HEK293 (cell line): ENCODE data around the gene EGR4.

Source experiments
- HOXC10 ChIP-seq: sonication (generic); formaldehyde crosslinking; IDR thresholded peaks from 2 replicates; pipeline ENCODE4 v1.8.1; 2023; ENCODE audit warnings: mild to moderate bottlenecking, missing genetic modification reagents
- OSR2 ChIP-seq: fragments of 450-650 bp; formaldehyde crosslinking; IDR thresholded peaks from 2 replicates; pipeline ENCODE4 v1.5.1; 2016; ENCODE audit warnings: missing biosample characterization, missing genetic modification characterization
- RBAK ChIP-seq: fragments of 450-650 bp; formaldehyde crosslinking; IDR thresholded peaks from 2 replicates; pipeline ENCODE4 v1.5.1; 2016; ENCODE audit warnings: missing biosample characterization, missing genetic modification characterization
- ZBTB21 ChIP-seq: fragments of 450-650 bp; formaldehyde crosslinking; IDR thresholded peaks from 2 replicates; pipeline ENCODE4 v1.5.1; 2017; ENCODE audit warnings: missing biosample characterization, missing genetic modification characterization
- ZBTB26 ChIP-seq: fragments of 450-650 bp; formaldehyde crosslinking; optimal IDR thresholded peaks from 2 replicates; pipeline ENCODE3; 2016; ENCODE audit warnings: missing biosample characterization, mild to moderate bottlenecking, missing genetic modification characterization
- ZBTB49 ChIP-seq: fragments of 450-650 bp; formaldehyde crosslinking; IDR thresholded peaks from 2 replicates; pipeline ENCODE4 v1.5.1; 2016; ENCODE audit warnings: missing biosample characterization, missing genetic modification characterization, low read depth
- ZNF114 ChIP-seq: fragments of 450-650 bp; formaldehyde crosslinking; IDR thresholded peaks from 2 replicates; pipeline ENCODE4 v1.5.0; 2017; ENCODE audit warnings: missing biosample characterization, missing genetic modification characterization
- ZNF138 ChIP-seq: fragments of 450-650 bp; formaldehyde crosslinking; IDR thresholded peaks from 2 replicates; pipeline ENCODE4 v1.5.1; 2016; ENCODE audit warnings: missing biosample characterization, missing genetic modification characterization, borderline replicate concordance
- ZNF157 ChIP-seq: fragments of 450-650 bp; formaldehyde crosslinking; IDR thresholded peaks from 2 replicates; pipeline ENCODE4 v1.5.1; 2016; ENCODE audit warnings: missing biosample characterization, missing genetic modification characterization
- ZNF23 ChIP-seq: fragments of 450-650 bp; formaldehyde crosslinking; IDR thresholded peaks from 2 replicates; pipeline ENCODE4 v1.5.1; 2016; ENCODE audit warnings: missing biosample characterization, missing genetic modification characterization, borderline replicate concordance
- ZNF366 ChIP-seq: fragments of 450-650 bp; formaldehyde crosslinking; conservative IDR thresholded peaks from 2 replicates; pipeline ENCODE4 v1.5.1; 2016; ENCODE audit warnings: missing biosample characterization, missing genetic modification characterization
- ZNF394 ChIP-seq: fragments of 450-650 bp; formaldehyde crosslinking; IDR thresholded peaks from 2 replicates; pipeline ENCODE4 v1.5.1; 2016; ENCODE audit warnings: missing biosample characterization, missing genetic modification characterization, mild to moderate bottlenecking, moderate library complexity, borderline replicate concordance
- ZNF48 ChIP-seq: fragments of 450-650 bp; formaldehyde crosslinking; IDR thresholded peaks from 2 replicates; pipeline ENCODE4 v1.5.1; 2016; ENCODE audit warnings: missing biosample characterization, missing genetic modification characterization
- ZNF529 ChIP-seq: fragments of 450-650 bp; formaldehyde crosslinking; IDR thresholded peaks from 2 replicates; pipeline ENCODE4 v1.5.1; 2017; ENCODE audit warnings: missing genetic modification characterization, missing biosample characterization; ENCODE audit not compliant: insufficient replicate concordance
- ZNF530 ChIP-seq: fragments of 450-650 bp; formaldehyde crosslinking; IDR thresholded peaks from 2 replicates; pipeline ENCODE4 v1.5.1; 2016; ENCODE audit warnings: low read depth, missing biosample characterization, missing genetic modification characterization
- ZNF571 ChIP-seq: fragments of 450-650 bp; formaldehyde crosslinking; IDR thresholded peaks from 2 replicates; pipeline ENCODE4 v1.5.0; 2017; ENCODE audit warnings: missing biosample characterization, missing genetic modification characterization
- ZNF704 ChIP-seq: fragments of 450-650 bp; formaldehyde crosslinking; IDR thresholded peaks from 2 replicates; pipeline ENCODE4 v1.5.1; 2016; ENCODE audit warnings: missing biosample characterization, missing genetic modification characterization
- ZNF830 ChIP-seq: fragments of 450-650 bp; IDR thresholded peaks from 2 replicates; pipeline ENCODE4 v1.5.0; 2018; ENCODE audit warnings: missing biosample characterization, missing genetic modification characterization, low read depth, mild to moderate bottlenecking, moderate library complexity
- ZNF843 ChIP-seq: fragments of 450-650 bp; formaldehyde crosslinking; IDR thresholded peaks from 2 replicates; pipeline ENCODE4 v1.5.1; 2016; ENCODE audit warnings: missing biosample characterization, missing genetic modification characterization
- ZSCAN16 ChIP-seq: fragments of 450-650 bp; formaldehyde crosslinking; IDR thresholded peaks from 2 replicates; pipeline ENCODE4 v1.5.1; 2016; ENCODE audit warnings: missing biosample characterization, missing genetic modification characterization
- ZSCAN23 ChIP-seq: fragments of 450-650 bp; formaldehyde crosslinking; IDR thresholded peaks from 2 replicates; pipeline ENCODE4 v1.5.1; 2016; ENCODE audit warnings: missing biosample characterization, missing genetic modification characterization
- ZSCAN30 ChIP-seq: fragments of 450-650 bp; IDR thresholded peaks from 2 replicates; pipeline ENCODE4 v1.5.1; 2018; ENCODE audit warnings: missing biosample characterization, mild to moderate bottlenecking, missing genetic modification characterization, moderate library complexity
- TF ChIP-seq, protein P1 (sequence below): fragments of 450-650 bp; formaldehyde crosslinking; IDR thresholded peaks from 2 replicates; pipeline ENCODE4 v1.5.1; 2016; ENCODE audit warnings: missing biosample characterization, missing genetic modification characterization
- TF ChIP-seq, protein P2 (sequence below): fragments of 450-650 bp; formaldehyde crosslinking; IDR thresholded peaks from 2 replicates; pipeline ENCODE4 v1.5.1; 2017; ENCODE audit warnings: missing biosample characterization, missing genetic modification characterization
- TF ChIP-seq, protein P3 (sequence below): fragments of 450-650 bp; formaldehyde crosslinking; IDR thresholded peaks from 2 replicates; pipeline ENCODE4 v1.5.0; 2017; ENCODE audit warnings: missing biosample characterization, missing genetic modification characterization, borderline replicate concordance

Gene EGR4

GRCh38 chr2:73284296-73285158 is 8.8 kb downstream of the EGR4 start, which contains the start of gene FBXO41 (continued):
- TF ChIP-seq ZNF157 (tag by site-specific recombination) = no peak
- TF ChIP-seq, protein P1, sequence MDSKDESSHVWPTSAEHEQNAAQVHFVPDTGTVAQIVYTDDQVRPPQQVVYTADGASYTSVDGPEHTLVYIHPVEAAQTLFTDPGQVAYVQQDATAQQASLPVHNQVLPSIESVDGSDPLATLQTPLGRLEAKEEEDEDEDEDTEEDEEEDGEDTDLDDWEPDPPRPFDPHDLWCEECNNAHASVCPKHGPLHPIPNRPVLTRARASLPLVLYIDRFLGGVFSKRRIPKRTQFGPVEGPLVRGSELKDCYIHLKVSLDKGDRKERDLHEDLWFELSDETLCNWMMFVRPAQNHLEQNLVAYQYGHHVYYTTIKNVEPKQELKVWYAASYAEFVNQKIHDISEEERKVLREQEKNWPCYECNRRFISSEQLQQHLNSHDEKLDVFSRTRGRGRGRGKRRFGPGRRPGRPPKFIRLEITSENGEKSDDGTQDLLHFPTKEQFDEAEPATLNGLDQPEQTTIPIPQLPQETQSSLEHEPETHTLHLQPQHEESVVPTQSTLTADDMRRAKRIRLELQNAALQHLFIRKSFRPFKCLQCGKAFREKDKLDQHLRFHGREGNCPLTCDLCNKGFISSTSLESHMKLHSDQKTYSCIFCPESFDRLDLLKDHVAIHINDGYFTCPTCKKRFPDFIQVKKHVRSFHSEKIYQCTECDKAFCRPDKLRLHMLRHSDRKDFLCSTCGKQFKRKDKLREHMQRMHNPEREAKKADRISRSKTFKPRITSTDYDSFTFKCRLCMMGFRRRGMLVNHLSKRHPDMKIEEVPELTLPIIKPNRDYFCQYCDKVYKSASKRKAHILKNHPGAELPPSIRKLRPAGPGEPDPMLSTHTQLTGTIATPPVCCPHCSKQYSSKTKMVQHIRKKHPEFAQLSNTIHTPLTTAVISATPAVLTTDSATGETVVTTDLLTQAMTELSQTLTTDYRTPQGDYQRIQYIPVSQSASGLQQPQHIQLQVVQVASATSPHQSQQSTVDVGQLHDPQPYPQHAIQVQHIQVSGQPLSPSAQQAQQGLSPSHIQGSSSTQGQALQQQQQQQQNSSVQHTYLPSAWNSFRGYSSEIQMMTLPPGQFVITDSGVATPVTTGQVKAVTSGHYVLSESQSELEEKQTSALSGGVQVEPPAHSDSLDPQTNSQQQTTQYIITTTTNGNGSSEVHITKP (tag by site-specific recombination) = peak; percentile 40
- no peak for TF ChIP-seq HOXC10 (CRISPR knock-in tag)
- no peak for TF ChIP-seq ZNF138 (tag by site-specific recombination)
- no peak for TF ChIP-seq ZNF704 (tag by site-specific recombination)
- no peak for TF ChIP-seq ZBTB49
- TF ChIP-seq ZSCAN23 (tag by site-specific recombination) = no peak
- TF ChIP-seq ZBTB21 (tag by site-specific recombination) = no peak
- TF ChIP-seq ZNF530 (tag by site-specific recombination) = no peak
- no peak for TF ChIP-seq ZNF843 (tag by site-specific recombination)
- TF ChIP-seq ZNF529 (tag by site-specific recombination) = no peak
- no peak for TF ChIP-seq ZNF23
- no peak for TF ChIP-seq RBAK (tag by site-specific recombination)
- TF ChIP-seq ZNF830 (tag by site-specific recombination) = no peak
- no peak for TF ChIP-seq ZSCAN16 (tag by site-specific recombination)
- no peak for TF ChIP-seq OSR2 (tag by site-specific recombination)
- TF ChIP-seq, protein P2, sequence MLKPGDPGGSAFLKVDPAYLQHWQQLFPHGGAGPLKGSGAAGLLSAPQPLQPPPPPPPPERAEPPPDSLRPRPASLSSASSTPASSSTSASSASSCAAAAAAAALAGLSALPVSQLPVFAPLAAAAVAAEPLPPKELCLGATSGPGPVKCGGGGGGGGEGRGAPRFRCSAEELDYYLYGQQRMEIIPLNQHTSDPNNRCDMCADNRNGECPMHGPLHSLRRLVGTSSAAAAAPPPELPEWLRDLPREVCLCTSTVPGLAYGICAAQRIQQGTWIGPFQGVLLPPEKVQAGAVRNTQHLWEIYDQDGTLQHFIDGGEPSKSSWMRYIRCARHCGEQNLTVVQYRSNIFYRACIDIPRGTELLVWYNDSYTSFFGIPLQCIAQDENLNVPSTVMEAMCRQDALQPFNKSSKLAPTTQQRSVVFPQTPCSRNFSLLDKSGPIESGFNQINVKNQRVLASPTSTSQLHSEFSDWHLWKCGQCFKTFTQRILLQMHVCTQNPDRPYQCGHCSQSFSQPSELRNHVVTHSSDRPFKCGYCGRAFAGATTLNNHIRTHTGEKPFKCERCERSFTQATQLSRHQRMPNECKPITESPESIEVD = no peak
- peak; percentile 40 for TF ChIP-seq ZBTB26 (tag by site-specific recombination)
- TF ChIP-seq ZNF114 = no peak
- TF ChIP-seq ZNF48 (tag by site-specific recombination) = no peak
- TF ChIP-seq ZNF366 (tag by site-specific recombination) = no peak
- TF ChIP-seq, protein P3, sequence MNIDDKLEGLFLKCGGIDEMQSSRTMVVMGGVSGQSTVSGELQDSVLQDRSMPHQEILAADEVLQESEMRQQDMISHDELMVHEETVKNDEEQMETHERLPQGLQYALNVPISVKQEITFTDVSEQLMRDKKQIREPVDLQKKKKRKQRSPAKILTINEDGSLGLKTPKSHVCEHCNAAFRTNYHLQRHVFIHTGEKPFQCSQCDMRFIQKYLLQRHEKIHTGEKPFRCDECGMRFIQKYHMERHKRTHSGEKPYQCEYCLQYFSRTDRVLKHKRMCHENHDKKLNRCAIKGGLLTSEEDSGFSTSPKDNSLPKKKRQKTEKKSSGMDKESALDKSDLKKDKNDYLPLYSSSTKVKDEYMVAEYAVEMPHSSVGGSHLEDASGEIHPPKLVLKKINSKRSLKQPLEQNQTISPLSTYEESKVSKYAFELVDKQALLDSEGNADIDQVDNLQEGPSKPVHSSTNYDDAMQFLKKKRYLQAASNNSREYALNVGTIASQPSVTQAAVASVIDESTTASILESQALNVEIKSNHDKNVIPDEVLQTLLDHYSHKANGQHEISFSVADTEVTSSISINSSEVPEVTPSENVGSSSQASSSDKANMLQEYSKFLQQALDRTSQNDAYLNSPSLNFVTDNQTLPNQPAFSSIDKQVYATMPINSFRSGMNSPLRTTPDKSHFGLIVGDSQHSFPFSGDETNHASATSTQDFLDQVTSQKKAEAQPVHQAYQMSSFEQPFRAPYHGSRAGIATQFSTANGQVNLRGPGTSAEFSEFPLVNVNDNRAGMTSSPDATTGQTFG (tag by site-specific recombination) = no peak
- TF ChIP-seq ZSCAN30 (tag by site-specific recombination) = 0 out of 2 replicates have a peak, but pooled peaks have one; percentile 21
- no peak for TF ChIP-seq ZNF394 (tag by site-specific recombination)
- TF ChIP-seq ZNF571 (tag by site-specific recombination) = no peak
